ENCODE results near the gene PLEKHA5.
"Not testable (repeated sequence)": the region's sequence is repeated elsewhere in the genome, so short reads cannot be mapped to it uniquely, and the experiment has no call there.

PLEKHA5 gene

DNA sequence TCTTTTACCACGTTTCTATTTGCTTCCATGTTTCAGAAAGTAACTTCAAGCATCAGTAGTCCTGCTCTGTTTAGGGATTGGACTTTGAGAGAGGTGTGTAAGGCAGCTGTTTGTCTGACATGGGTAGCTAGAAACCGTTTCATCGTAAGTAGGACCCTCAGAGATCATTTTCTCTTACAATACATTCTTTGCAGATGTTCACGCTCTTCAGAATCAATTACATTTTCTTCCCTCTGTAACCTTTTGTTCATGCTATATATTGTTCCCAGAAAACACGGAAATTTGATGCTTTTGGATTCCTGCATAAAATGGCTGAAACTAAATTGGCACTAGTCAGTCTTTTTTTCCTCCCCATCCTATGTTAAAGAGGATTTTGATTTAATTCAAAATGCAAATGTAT, 247.2 kb downstream of the PLEKHA5 start:
- TF ChIP-seq, protein P1, sequence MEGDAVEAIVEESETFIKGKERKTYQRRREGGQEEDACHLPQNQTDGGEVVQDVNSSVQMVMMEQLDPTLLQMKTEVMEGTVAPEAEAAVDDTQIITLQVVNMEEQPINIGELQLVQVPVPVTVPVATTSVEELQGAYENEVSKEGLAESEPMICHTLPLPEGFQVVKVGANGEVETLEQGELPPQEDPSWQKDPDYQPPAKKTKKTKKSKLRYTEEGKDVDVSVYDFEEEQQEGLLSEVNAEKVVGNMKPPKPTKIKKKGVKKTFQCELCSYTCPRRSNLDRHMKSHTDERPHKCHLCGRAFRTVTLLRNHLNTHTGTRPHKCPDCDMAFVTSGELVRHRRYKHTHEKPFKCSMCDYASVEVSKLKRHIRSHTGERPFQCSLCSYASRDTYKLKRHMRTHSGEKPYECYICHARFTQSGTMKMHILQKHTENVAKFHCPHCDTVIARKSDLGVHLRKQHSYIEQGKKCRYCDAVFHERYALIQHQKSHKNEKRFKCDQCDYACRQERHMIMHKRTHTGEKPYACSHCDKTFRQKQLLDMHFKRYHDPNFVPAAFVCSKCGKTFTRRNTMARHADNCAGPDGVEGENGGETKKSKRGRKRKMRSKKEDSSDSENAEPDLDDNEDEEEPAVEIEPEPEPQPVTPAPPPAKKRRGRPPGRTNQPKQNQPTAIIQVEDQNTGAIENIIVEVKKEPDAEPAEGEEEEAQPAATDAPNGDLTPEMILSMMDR (IDR thresholded peaks at IDR 0.05; ENCODE audit: insufficient read depth, low read length, poor library complexity, severe bottlenecking) = no peak
- Histone ChIP-seq H3K27me3 (replicated peaks; ENCODE audit: control insufficient read depth, insufficient read depth, low read length) (no peaks in the 10 kb centered on the region), H3K4me3 (replicated peaks; ENCODE audit: low read depth, low read length) (no peak overlapping the region), H3K36me3 (ENCODE audit: control insufficient read depth, insufficient read depth, low read length) (no peaks in the 10 kb centered on the region)
- no peak for DNase-seq (ENCODE audit: extremely low read depth, insufficient read length)

DNA sequence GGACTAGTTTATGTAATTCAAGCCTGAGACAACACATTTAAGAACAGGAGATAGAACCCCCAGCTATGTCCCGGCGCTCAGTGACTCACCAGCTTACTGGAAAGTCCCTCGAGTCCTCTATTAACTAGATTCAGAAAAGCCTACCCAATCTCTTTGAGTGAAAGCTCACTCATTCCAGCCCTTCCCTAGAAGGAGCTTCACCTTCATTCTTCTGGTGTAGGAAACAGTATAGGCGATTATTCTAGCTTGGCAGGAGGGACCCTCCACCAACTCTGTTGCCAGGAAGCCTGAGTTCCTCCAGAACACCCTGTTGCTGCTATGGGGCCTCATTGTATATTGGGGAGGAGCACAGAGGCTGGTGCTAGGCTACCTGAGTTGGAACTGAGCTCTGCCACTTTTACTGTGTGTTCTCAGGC, 252.6 kb downstream of the PLEKHA5 start:
- Histone ChIP-seq H3K36me3 (ENCODE audit: control insufficient read depth, insufficient read depth, low read length) (no peaks in the 10 kb centered on the region), H3K4me3 (replicated peaks; ENCODE audit: low read depth, low read length) (no peak overlapping the region), H3K27me3 (replicated peaks; ENCODE audit: control insufficient read depth, insufficient read depth, low read length) (no peaks in the 10 kb centered on the region)
- TF ChIP-seq, protein P1 (IDR thresholded peaks at IDR 0.05; ENCODE audit: insufficient read depth, low read length, poor library complexity, severe bottlenecking) = no peak
- DNase-seq (ENCODE audit: extremely low read depth, insufficient read length) = peak; percentile 30

DNA sequence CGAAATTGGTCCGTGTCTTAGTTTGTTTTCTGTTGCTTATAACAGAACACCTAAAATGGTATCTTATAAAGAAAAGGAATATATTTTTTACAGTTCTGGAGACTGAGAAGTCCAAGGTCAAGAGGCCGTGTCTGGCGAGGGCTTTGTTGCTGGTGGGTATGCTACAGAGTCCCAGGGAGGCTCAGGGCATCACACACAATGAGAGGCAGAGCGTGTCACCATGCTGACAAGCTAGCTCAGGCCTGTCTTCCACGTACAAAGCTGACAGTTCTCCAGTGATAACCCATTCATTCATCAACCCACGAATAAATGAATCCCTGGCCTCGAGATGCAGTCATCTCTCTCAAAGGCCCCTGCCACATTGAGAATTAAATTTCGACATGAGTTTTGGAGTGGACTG, 253.0 kb downstream of the PLEKHA5 start:
- no peaks in the 10 kb centered on the region for H3K27me3 ChIP-seq (replicated peaks; ENCODE audit: control insufficient read depth, insufficient read depth, low read length)
- no peak overlapping the region for H3K4me3 ChIP-seq (replicated peaks; ENCODE audit: low read depth, low read length)
- H3K36me3 ChIP-seq (ENCODE audit: control insufficient read depth, insufficient read depth, low read length) = no peaks in the 10 kb centered on the region
- DNase-seq (ENCODE audit: extremely low read depth, insufficient read length) = no peak
- TF ChIP-seq, protein P1 (IDR thresholded peaks at IDR 0.05; ENCODE audit: insufficient read depth, low read length, poor library complexity, severe bottlenecking) = no peak

DNA sequence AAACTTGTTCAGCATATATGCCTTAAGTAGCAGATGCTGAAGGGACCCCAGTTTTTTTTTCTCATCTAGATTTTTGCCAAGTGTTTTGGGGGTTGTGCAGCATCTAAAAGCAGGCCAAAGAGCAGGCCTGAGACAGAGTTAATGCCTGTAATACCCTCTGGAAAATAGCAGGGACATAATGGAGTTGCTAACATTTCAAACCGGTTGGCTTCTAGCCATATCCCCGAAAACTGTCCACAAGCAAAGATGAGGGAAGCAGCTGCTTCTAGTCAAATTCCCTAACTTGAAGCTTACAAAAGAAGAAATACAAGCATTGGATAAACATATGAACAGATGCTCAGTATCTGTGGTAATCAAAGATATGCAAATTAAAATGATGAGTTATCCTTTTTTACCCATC, 257.6 kb downstream of the PLEKHA5 start:
- TF ChIP-seq, protein P1 (IDR thresholded peaks at IDR 0.05; ENCODE audit: insufficient read depth, low read length, poor library complexity, severe bottlenecking) = no peak
- Histone ChIP-seq H3K4me3 (replicated peaks; ENCODE audit: low read depth, low read length) (no peak overlapping the region), H3K36me3 (ENCODE audit: control insufficient read depth, insufficient read depth, low read length) (no peaks in the 10 kb centered on the region), H3K27me3 (replicated peaks; ENCODE audit: control insufficient read depth, insufficient read depth, low read length) (no peaks in the 10 kb centered on the region; the same call in 1 of the 2 replicates)
- DNase-seq (ENCODE audit: extremely low read depth, insufficient read length) = no peak

DNA sequence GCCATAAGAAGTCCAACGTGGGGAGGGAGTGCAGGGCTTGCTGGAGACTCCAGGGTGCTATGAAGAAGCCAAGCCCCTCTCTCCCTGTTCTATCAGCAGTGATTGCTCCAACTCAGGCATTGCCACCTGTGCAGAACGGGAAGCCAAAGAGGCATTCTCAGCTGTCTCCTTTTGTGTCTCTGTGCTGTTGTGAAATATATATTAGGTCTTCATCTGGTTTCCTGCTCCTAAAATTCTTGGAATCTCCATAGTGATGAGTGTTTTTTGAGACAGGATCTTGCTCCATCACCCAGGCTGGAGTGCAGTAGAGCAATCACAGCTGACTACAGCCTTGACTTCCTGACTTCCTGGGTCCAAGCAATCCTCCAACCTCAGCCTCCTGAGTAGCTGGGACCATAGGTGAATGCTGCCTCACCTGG, 258.6 kb downstream of the PLEKHA5 start:
- H3K4me3 ChIP-seq (replicated peaks; ENCODE audit: low read depth, low read length) = no peak overlapping the region
- TF ChIP-seq, protein P1 (IDR thresholded peaks at IDR 0.05; ENCODE audit: insufficient read depth, low read length, poor library complexity, severe bottlenecking) = no peak
- DNase-seq (ENCODE audit: extremely low read depth, insufficient read length) = no peak
- no peaks in the 10 kb centered on the region for H3K36me3 ChIP-seq (ENCODE audit: control insufficient read depth, insufficient read depth, low read length)
- no peaks in the 10 kb centered on the region; the same call in 1 of the 2 replicates for H3K27me3 ChIP-seq (replicated peaks; ENCODE audit: control insufficient read depth, insufficient read depth, low read length)

DNA sequence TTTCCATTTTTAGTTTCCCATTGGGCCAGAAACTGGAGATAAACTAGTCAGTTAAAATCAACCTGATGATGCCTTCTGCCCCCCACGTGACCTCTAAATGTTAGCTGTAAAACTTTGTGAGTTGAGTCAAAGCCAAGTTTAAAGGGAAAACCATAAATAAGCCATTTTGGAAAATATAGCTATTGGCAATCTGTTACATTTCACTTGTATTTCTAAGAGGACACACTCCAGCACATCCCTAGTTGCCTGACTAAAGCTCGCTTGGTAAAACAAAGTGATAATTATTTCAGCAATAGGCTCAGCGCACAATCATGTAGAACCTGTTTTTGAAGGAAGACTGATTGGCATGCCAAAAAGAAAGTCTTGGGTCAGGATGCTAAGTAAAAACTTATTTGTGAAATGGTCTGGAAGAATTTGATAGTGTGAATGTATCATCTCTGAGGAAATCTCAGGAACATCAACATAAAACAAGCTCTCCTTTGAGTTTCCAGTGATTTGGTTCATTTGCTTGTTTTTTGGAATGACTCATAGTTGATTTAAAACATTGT, 260.6 kb downstream of the PLEKHA5 start:
- Histone ChIP-seq H3K4me3 (replicated peaks; ENCODE audit: low read depth, low read length) (no peak overlapping the region), H3K27me3 (replicated peaks; ENCODE audit: control insufficient read depth, insufficient read depth, low read length) (no peaks in the 10 kb centered on the region; the same call in 1 of the 2 replicates), H3K36me3 (ENCODE audit: control insufficient read depth, insufficient read depth, low read length) (no peaks in the 10 kb centered on the region)
- TF ChIP-seq, protein P1 (IDR thresholded peaks at IDR 0.05; ENCODE audit: insufficient read depth, low read length, poor library complexity, severe bottlenecking) = no peak
- DNase-seq (ENCODE audit: extremely low read depth, insufficient read length) = no peak

DNA sequence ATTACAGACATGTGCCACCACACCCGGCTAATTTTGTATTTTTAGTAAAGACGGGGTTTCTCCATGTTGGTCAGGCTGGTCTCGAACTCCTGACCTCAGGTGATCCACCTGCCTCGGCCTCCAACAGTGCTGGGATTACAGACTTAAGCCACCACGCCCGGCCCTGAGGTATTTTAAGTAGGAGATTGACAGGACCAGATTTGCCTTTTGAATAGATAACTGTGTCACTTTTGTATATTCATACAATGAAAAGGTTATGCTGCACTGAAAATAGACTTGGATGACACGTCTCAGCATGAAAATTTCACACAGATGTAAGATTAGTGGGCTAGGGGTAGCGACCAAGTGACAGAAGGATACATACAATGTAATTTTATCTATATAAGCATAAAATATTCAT, 263.1 kb downstream of the PLEKHA5 start:
- DNase-seq (ENCODE audit: extremely low read depth, insufficient read length); H3K36me3 ChIP-seq (ENCODE audit: control insufficient read depth, insufficient read depth, low read length): not testable (repeated sequence)

More for the DNA sequence above, 263.1 kb downstream of the PLEKHA5 start:
- H3K4me3 ChIP-seq (replicated peaks; ENCODE audit: low read depth, low read length); H3K27me3 ChIP-seq (replicated peaks; ENCODE audit: control insufficient read depth, insufficient read depth, low read length): not testable (repeated sequence)

Data from GM06990 (cell line).